GM19452 (cell line): Measurements from ENCODE around the gene MARCKSL1.
A peak's percentile ranks its signal among the peaks of the same experiment; 100 is the strongest.
"Not testable (repeated sequence)": the region's sequence is repeated elsewhere in the genome, so short reads cannot be mapped to it uniquely, and the experiment has no call there.

ENCODE experiments used
- ATAC-seq: cut with Tn5 transposase; IDR thresholded peaks from one replicate; pipeline ENCODE4 v1.9.1; 2021; ENCODE audit not compliant: unreplicated experiment

The MARCKSL1 gene, protein sequence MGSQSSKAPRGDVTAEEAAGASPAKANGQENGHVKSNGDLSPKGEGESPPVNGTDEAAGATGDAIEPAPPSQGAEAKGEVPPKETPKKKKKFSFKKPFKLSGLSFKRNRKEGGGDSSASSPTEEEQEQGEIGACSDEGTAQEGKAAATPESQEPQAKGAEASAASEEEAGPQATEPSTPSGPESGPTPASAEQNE

DNA sequence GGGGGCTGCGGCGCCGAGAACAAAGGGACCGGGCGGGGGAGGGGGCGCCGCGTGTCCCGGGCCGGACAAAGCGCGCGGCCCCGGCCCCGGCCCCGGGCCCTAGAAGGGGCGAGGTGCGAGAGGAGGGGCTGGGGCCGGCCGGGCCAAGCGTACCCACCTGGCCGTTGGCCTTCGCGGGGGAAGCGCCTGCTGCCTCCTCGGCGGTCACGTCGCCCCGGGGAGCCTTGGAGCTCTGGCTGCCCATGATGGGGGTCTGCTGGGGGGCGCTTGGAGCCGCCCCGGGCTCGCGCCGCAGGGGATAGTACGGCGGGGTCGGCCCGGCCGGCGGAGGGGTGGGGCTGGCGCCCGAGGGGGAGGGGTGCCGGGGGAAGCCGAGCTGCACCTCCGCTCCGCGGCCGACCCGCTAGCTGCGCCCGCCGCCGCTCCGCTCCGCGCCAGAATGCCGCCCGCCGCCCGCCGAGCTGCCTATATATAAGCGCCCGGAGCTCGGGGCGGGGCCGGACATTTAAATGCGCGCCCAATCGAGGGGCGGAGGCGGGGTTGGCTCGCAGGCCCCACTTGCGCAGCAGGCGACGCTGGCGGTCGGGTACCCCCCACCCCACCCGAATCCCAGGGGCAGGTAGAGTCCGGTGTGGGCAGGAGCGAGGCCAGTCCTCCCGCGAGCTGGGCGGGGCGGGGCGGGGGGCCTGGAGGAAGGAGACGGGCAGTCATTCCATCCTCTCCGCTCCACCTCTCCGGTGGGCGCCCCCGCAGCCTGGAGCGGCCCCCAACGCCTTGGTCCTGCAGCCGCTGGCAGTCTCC is at the start of gene MARCKSL1:
Gene MARCKSL1, minus strand, starts transcription at position 444 of the 801 bp plus-strand sequence. Its CDS starts 200 bp downstream, at position 244.
- ATAC-seq = peak; percentile 36

DNA sequence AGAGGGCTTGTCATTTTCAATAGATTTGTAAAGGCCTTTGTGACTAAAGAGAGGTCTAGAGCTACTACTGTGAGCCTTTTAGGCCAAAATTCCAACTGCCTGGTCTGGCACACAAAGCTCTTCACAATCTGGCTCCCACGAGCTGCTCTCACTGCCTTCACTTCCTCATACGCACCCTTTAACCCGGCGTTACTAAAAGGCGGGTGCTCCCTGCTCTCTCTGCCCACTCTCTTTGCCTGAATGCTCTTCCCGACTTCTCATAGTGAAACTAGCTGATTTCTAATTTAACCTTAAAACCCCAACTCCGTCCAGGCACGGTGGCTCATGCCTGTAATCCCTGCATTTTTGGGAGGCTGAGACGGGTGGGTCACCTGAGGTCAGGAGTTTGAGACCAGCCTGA is 44.0 kb upstream of the MARCKSL1 start:
- ATAC-seq = no peak

DNA sequence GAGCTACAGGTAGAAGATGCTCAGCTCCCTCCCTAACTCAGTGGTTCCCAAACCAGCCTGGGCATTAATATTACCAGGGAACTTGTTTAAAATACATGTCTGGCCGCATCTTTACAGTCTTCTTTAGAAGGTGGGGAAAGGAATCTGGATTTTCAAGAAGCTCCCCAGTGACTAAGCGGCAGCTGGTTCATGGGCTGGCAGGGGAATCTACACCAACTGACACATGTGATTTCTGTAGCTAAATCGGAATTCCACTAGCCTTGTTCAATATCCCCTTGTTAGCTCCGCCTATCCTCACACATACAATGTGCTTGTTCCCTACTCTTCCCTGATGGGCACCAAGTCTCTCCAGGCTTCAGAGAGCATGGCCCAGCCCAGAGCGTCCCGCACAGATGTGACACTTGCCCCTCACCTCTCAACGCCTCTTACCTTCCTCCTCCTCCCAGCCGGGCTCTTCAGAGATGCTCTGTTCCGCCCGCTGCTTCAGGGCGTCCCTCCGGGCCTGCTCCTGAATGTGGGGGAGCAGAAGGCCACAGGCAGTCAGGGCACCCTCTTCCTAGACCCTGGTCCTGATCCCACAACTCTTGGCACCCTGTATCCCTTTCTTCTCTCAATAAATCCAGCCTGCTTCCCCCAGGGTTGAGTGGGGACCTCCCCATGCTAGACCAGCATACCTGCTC is 41.6 kb upstream of the MARCKSL1 start:
- ATAC-seq = no peak

DNA sequence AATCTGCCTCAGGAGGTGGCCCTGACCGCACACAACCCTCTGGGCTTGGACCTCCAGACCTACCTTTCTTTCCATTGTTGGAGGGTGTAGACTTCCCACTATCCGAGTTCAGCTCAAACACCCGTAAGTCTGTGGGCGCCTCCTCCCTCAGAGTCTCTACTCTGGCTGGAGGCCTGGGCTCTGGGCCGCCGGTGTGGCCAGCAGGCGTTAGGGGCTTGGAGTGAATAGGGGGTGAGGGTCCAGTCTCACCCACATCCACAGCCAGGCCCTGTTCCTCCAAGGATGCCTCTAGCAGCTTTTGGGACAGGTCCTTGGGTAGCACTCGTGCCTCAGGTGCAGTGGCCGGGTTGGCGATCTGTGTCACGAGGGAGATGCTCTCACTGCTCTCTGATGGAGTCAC is 40.2 kb upstream of the MARCKSL1 start:
- ATAC-seq = no peak

DNA sequence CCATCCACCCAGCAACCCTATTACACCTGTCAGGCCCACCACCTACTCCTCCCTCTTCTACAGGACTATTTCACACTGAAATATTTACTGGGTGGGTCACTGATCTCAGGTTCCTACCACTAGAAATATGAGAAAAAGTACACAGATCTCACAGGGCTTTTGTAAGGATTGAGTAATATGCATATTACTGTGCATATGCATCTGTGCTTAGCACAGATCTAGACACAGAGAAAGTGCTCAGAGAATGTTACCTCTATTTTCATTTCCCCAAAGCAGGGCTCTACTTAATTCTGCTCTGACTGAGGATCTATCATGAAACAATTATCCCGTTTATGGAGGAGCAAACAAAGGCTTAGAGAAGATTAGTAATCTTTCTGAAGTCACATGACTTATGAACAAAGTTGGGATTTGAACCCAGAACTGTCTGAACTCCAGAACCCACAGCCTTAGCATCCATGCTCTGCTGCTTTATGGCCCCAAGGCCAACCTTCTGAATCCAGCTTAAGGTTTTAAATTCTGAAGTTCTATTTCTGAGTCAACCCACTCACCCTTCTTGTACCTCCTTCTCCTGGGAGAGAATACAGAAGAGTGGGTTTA is 38.1 kb upstream of the MARCKSL1 start:
- ATAC-seq = no peak

DNA sequence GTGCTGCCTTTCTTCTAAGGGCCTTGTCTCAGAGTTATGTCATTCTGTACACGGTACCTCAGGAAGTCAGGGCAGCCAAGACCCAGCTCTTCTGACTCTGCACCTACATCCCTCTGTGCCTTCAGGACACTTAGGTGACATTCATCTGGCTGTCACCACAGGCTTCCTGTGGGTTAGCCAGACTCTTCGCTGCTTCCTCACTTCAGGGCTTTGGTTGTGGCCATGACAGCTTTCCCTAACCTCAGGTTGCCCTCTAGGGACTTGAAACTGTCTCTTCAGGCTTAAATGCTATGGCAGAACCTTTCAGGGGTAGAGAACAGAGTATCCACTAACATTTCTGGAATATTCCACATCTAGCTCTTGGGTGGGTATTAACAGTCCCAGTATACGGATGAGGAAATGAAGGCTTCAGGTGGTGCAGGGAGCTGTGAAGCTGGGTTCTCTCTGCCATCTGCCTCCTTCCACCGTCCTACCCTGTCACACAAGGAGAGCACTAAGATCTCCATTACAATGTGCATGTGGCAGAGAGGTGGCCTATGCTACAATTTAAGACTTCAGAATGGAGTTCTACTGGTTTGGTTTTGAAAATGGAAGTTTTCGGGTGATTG is 36.2 kb upstream of the MARCKSL1 start:
- ATAC-seq = no peak

DNA sequence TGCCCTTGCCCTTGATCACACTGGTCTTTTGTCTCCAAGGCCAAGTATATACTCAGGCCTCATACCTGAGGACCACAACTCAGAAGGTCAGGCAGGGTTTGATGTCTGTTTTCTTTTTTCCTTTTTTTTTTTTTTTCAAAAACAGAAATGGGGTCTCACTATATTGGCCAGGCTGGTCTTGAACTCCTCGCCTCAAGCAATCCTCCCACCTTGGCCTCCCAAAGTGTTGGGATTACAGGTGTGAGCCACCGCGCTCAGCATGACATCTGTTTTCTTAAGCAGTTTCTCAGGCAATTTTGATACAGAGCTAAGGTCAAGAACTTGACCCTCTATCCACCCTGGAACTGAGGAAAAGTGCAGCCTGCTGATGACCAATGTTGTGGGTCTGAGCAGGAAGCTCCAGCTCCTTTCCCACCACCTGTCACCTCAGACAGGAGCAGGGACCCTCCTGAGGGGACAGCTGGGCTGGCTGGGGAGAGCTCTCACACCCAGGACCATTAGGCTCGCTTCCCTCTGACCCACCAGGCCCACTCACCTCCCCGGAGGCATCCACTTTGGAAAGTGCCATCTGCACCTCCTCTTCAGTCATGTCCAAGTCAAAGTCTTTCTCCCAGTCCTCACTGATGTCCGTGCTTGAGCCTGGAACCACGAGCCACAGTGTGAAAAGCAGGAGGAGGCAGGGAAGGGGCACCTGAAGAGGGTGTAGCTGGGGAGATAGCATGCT is 32.0 kb upstream of the MARCKSL1 start:
- ATAC-seq = no peak

DNA sequence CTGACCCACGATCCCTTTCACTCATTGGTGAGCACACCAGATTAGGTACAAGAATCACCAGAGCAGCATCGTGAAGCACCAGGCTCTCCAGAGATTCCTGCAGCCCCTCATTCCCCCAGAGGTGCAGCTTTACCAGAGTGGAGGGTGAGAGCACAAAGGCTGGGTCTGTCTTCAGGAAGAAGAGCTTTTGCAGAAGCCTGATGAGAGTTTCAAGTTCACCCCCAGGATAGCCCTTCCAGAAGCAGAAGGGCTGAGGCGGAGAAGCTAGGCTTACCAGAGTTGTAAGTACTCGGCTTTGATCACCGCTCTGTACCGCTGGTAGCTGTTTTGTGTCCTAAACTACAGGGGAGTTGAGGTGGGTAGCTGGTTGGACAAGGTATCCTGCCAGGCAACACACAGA is 29.4 kb upstream of the MARCKSL1 start:
- no peak for ATAC-seq

DNA sequence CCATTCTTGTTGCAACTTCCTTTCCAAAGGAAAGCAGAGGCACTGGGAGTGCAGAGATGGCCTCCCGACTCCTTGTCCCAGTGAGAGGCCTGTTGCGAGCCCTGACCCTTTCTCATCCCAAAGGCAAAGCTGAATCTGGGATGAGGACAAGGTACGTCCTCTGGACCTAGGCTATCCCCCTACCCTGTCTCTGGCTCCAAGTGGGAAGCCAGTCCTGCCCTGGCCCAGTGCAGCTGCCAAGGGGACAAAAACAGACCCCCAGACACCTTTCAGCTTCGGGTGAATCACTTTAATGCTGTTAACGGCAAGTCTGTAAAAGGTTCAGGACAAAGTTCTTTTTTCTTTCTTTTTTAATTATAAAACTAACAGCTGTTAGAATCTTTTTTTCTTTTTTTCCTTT is 28.8 kb upstream of the MARCKSL1 start:
- no peak for ATAC-seq

DNA sequence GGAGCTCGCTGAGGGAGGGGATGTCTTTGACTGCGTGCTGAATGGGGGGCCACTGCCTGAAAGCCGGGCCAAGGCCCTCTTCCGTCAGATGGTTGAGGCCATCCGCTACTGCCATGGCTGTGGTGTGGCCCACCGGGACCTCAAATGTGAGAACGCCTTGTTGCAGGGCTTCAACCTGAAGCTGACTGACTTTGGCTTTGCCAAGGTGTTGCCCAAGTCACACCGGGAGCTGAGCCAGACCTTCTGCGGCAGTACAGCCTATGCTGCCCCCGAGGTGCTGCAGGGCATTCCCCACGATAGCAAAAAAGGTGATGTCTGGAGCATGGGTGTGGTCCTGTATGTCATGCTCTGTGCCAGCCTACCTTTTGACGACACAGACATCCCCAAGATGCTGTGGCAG is 27.7 kb upstream of the MARCKSL1 start:
- ATAC-seq = no peak

DNA sequence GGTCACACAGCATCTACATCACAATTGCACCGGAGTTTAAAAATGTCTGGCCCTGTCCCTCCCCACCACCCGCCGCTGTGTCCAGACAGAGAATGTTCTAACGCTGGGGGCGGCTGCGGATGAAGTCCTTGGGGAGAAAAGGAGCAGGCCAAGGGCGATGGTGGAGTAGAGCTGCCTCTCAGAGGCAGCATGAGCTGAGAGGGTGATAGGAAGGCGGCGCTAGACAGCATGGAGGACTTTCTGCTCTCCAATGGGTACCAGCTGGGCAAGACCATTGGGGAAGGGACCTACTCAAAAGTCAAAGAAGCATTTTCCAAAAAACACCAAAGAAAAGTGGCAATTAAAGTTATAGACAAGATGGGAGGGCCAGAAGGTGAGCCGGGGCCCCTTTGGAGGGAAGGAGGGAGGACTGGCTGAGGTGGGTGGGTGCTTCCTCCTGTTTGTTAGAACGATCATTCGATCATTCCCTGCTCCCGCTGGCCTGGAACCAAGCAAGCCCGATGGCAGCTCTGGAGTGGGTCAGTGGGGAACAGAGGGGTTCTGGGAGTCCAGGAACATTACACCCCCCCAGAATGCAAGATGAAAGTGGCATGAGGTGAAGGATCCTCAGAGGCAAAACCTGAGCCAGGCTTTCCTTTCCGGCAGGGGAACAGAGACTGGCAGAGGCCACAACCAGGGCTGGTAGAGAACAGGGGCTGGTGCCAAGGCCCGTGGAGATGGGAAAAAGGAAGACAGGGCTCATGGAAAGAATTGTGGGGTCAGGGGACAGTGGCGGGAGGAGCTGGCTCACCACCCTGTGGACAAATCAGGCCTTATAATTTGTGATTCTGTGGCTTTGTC is 26.7 kb upstream of the MARCKSL1 start, which contains the start of the genes FAM229A and TSSK3:
Gene FAM229A, minus strand, starts transcription at position 12 of the 840 bp plus-strand sequence. CDS start 394 bp downstream, outside the sequence.
Gene TSSK3, plus strand, starts transcription at position 66 of the 840 bp plus-strand sequence. Its CDS starts 163 bp downstream, at position 229.
- no peak for ATAC-seq

DNA sequence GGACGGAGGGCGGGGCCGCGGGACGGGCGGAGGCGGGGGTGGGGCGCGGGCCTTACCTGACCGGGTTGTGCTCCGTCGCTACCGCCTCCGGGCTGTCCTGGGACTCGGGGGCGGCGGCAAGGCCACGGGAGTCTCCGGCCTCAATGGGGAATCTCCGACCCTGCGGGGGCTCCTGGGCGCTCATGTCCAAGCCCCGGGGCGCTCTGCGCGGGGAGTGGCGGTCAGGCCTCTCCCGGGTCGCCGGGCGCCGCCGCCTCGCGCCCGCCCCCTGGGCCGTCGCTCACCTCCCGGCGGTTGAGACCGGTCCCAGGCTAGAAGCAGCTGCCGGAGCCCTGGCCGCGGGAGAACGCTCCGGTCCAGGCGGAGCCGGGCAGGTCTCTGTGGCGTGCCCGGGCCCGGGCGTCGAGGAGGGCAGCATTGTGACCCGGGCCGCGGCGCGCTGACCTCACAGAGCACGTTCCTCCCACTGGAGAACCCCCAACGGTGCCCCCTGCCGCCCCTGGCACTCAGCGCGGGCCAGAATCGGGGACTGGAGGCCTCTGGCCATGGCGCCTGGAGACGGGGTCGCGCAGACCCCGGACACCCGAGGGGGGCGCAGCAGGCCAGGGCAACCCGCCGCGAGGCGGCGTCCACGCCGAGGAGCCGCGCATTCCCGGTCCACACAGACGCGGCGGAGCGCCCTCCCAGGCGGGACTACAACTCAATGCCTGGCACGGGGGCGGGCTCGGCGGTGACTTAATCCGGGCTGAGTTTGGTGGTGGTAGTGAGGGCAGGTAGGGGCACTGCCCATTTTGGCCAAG is 25.8 kb upstream of the MARCKSL1 start:
- ATAC-seq = no peak

DNA sequence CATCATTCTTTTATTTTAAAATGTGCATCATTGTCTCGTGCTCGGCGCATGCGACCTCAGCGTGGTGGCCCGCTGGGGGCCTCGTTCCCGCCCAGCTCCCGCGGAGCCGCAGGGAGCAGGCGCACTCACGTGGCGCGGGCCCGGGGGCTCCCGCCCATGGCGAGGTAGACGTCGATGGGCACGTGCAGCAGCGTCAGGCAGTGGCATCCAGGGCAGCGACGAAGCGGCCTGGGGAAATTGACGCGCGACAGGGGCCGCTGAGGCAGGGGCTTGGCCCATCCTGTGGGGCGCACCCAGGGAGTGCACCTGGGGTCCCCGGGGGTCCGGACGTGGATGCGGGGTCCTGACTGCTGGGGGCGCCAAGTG is 25.3 kb upstream of the MARCKSL1 start:
- no peak for ATAC-seq

DNA sequence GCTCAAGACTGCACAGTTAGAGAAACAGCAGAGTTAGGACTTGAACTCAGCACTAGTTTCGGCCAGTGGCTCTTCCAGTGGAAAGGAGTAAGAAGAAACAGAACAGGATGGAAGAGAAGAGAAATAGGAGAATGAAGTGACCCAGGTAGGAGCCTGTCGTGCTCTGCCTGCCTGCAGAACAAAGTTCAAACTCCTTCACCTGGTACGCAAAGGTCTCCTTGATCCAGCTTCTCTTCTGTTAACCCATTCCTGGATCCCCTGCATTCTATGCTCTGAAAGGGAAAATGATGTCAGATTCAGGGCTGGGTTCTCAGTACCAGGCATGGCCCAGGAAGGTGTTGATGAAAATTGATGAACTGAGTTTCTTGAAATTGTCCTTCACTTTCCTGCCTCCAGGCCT is 22.4 kb upstream of the MARCKSL1 start:
- ATAC-seq = no peak

DNA sequence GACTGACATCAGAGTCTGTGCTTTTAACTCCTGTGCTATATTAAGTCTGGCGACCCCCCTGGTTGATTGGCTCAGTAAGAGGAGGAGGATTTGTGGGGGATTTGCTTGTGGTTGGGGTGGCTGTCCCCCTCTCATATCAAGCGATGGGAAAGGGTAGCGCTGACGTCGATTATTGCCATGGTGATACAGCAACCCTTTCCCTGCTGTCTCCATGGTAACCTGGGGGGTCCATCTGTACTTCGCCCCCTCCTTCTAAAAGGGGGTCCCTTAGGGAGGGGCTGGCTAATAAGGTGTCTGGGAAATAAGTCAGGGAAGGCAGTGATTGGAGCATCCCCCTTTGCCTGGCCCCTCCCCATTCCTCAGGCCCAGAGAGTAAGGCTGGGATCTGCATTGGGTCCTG is 21.6 kb upstream of the MARCKSL1 start:
- no peak for ATAC-seq

DNA sequence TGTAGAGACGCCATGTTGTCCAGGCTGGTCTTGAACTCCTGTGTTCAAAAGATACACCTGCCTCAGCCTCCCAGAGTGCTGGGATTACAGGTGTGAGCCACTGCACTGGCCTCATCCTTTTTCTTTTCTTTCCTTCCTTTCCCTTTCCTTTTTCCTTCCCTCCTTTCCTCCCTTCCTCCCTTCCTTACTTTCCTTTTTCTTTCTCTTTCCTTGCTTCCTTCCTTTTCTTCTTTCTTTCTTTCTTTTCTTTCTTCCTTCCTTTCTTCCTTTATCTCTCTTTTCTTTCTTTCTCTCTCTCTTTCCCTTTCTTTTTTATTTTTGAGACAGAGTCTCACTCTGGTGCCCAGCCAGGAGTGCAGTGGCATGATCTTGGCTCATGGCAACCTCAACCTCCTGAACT is 20.4 kb upstream of the MARCKSL1 start:
- ATAC-seq = no peak

DNA sequence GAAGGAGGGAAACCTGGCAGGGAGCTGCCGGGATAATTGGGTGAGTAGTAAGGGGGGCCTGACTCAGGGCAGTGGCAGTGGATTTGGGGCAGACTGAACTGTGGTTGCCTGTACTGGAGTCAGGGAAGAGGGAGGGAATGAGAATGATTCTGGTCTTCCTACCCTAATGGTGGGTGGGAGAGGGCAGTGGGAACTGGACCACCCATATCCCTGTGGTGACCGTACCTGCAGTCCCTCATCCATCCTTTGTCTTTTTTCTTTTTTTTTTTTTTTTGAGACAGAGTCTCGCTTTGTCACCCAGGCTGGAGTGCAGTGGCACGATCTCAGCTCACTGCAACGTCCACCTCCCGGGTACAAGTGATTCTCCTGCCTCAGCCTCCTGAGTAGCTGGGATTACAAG is 19.7 kb upstream of the MARCKSL1 start:
- ATAC-seq = not testable (repeated sequence)

DNA sequence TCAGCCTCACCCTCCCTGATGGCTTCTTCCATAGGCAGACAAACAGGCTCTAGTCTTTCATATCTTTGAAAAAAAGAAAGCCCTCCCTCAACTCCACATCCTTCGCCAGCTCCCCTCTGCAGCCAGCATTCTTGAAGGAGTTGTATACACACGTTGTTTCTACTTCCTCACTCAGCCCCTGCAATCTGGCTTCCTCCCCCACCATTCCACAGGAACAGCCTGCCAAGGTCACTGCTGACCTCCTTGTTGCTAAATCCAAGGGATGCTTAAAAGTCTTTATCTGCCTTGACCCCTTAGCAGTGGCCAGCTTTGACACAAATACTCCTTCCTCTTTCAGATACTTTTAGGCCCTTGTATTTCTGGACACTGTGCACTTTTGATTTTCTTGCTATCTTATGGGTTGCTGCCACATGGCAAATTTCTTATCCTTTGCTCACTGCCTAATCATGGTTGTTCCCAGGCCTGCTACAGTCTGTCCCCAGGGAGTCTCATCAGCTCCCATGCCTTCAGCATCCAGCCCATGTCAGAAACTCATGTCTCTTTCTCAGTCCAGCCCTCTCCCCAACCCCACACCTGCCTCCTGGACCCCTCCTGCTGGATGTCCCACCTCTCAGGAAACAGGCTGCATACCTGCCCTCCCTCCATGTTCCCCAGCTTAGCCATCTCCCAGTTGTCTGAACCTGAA is 18.0 kb upstream of the MARCKSL1 start:
- ATAC-seq = no peak
